SK-N-SH treated with all-trans-retinoic acid at 6 μM for 48 hours (cell line): ENCODE results near the gene TSPAN33.

Experiments used
- ARNTL ChIP-seq: fragments of 450-650 bp; formaldehyde crosslinking; IDR thresholded peaks from 2 replicates; pipeline ENCODE4 v1.5.0; 2020; ENCODE audit warnings: low read depth, mild to moderate bottlenecking, moderate library complexity, borderline replicate concordance
- CSDC2 ChIP-seq: fragments of 250-450 bp; sonication (Bioruptor Pico); IDR thresholded peaks from 2 replicates; pipeline ENCODE4 v1.5.0; 2020; ENCODE audit warnings: mild to moderate bottlenecking, moderate library complexity
- ESRRG ChIP-seq: fragments of 250-450 bp; sonication (Bioruptor Pico); IDR thresholded peaks from 2 replicates; pipeline ENCODE4 v1.6.1; 2021; ENCODE audit warnings: mild to moderate bottlenecking
- ISL1 ChIP-seq: fragments of 250-450 bp; sonication (Bioruptor Pico); IDR thresholded peaks from 2 replicates; pipeline ENCODE4 v2.1.2; 2022; ENCODE audit warnings: mild to moderate bottlenecking, moderate library complexity
- PPARA ChIP-seq: fragments of 250-450 bp; sonication (Bioruptor Pico); IDR thresholded peaks from 2 replicates; pipeline ENCODE4 v1.5.0; 2020; ENCODE audit warnings: mild to moderate bottlenecking, borderline replicate concordance
- SNAI2 ChIP-seq: fragments of 250-450 bp; sonication (Bioruptor Pico); IDR thresholded peaks from 2 replicates; pipeline ENCODE4 v1.5.0; 2020; ENCODE audit warnings: mild to moderate bottlenecking, moderate library complexity
- ZC3H10 ChIP-seq: fragments of 250-450 bp; sonication (Bioruptor Pico); IDR thresholded peaks from 2 replicates; pipeline ENCODE4 v1.5.1; 2021; ENCODE audit warnings: mild to moderate bottlenecking, moderate library complexity
- ZFP3 ChIP-seq: fragments of 250-450 bp; sonication (Bioruptor Pico); IDR thresholded peaks from 2 replicates; pipeline ENCODE4 v1.5.0; 2020; ENCODE audit warnings: mild to moderate bottlenecking, moderate library complexity
- ZFP30 ChIP-seq: fragments of 450-650 bp; formaldehyde crosslinking; IDR thresholded peaks from 2 replicates; pipeline ENCODE4 v1.5.0; 2022; ENCODE audit warnings: mild to moderate bottlenecking, moderate library complexity
- ZNF8 ChIP-seq: fragments of 450-650 bp; formaldehyde crosslinking; IDR thresholded peaks from 2 replicates; pipeline ENCODE4 v1.5.0; 2020; ENCODE audit warnings: mild to moderate bottlenecking, moderate library complexity
- TF ChIP-seq, protein P1 (sequence below): fragments of 250-450 bp; sonication (Bioruptor Pico); IDR thresholded peaks from 2 replicates; pipeline ENCODE4 v1.5.1; 2020; ENCODE audit warnings: low read depth, mild to moderate bottlenecking, moderate library complexity

DNA sequence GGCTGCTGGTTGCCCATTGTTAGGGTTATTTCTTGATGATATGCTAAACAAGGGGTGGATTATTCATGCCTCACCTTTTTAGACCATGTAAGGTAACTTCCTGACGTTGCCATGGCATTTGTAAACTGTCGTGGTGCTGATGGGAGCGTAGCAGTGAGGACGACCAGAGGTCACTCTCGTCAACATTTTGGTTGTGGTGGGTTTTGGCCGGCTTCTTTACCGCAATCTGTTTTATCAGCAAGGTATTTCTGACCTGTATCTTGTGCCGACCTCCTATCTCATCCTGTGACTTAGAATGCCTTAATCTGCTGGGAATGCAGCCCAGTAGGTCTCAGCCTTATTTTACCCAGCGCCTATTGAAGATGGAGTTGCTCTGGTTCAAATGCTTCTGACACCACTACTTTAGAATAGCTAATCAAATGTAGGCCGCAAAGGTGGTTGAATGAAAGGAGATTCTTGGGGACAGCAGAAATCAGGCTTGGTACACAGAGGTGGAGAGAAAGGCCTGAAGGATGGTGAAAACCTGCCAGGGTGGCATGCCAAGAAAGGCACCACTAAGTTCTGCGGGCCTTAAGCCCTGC is 26.0 kb downstream of the TSPAN33 start:
- TF ChIP-seq ZFP30 (no peak), SNAI2 (CRISPR knock-in tag) (no peak), PPARA (no peak), ZC3H10 (no peak), ESRRG (CRISPR knock-in tag) (no peak), CSDC2 (CRISPR knock-in tag) (no peak), ZNF8 (CRISPR knock-in tag) (no peak), ZFP3 (CRISPR knock-in tag) (no peak), ISL1 (CRISPR knock-in tag) (no peak), ARNTL (CRISPR knock-in tag) (no peak)
- TF ChIP-seq, protein P1, sequence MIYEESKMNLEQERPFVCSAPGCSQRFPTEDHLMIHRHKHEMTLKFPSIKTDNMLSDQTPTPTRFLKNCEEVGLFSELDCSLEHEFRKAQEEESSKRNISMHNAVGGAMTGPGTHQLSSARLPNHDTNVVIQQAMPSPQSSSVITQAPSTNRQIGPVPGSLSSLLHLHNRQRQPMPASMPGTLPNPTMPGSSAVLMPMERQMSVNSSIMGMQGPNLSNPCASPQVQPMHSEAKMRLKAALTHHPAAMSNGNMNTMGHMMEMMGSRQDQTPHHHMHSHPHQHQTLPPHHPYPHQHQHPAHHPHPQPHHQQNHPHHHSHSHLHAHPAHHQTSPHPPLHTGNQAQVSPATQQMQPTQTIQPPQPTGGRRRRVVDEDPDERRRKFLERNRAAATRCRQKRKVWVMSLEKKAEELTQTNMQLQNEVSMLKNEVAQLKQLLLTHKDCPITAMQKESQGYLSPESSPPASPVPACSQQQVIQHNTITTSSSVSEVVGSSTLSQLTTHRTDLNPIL = no peak
